Ovary (tissue), 3 donors: ENCODE data around the gene PPP1R2C.

Source experiments
- CTCF ChIP-seq, 3 donors: fragments of 450-650 bp in 2 of 3; fragments of 200-600 bp in 1 of 3; IDR thresholded peaks; one replicate each; pipeline versions ENCODE4 v1.5.1 to v1.8.0; 2016 to 2022; ENCODE audit warnings: antibody characterized with exemption in 3 of 3, mild to moderate bottlenecking in 1 of 3
- POLR2A ChIP-seq: fragments of 450-650 bp; IDR thresholded peaks from one replicate; pipeline ENCODE4 v1.6.1; 2017; ENCODE audit warnings: antibody characterized with exemption, mild to moderate bottlenecking, moderate library complexity
- donor health status: DM: no; HTN: no; CAD: no.

- no peak for TF ChIP-seq CTCF (IDR thresholded peaks at IDR 0.05)
- no peak for TF ChIP-seq POLR2A
Observed at GRCh38 chrX:42783451-42783850, 5.5 kb upstream of the PPP1R2C start.
